ENCODE results near the gene RASA4B. TPM values are rescaled to one million over a fixed set of nuclear protein-coding genes. Genes with fewer than 3 reads are reported as not detected.

The RASA4B gene
- total RNA-seq, 1 experiment from 2014 or later = 6.0 TPM

DNA sequence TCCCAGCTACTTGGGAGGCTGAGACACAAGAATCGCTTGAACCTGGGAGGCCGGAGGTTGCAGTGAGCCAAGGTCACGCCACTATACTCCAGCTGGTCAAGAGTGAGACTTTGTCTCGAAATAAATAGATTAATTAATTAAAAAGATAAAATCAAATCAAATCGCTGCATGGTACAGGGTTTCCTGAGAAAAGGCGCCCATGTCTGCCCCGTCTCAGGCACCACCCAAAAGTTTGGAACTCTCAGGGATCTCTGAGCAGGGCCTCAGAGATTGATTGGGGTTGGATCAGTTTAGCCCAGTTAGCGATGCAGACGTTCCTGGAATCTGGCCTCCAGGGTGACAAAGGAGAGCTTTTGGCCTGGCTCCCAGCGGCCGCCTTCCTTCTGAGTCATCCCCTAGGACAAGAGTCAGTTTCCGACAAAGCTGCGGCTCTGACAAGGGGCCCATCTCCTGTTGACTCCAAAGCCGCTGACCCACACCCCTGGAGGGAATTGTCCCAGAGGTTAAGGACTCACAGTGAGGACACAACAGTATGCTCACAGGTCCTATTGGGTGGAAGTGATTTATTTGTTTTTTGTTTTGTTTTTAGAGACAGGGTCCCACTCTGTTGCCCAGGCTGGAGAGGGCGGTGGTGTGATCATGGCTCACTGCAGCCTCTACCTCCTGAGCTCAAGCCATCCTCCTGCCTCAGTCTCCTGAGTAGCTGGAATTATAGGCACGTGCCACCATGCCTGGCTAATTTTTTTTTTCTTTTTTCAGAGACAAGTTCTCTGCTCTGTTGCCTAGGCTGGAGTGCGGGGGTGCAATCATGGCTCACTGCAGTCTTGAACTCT, 77.4 kb downstream of the RASA4B start (continued):
- TF ChIP-seq TCF7L2 (IDR thresholded peaks at IDR 0.05; ENCODE audit: borderline replicate concordance, extremely low read depth, insufficient read depth, insufficient read length) (peak; percentile 93), SP1 (IDR thresholded peaks at IDR 0.05; ENCODE audit: low read depth) (peak; percentile 81), JUND (IDR thresholded peaks at IDR 0.05) (peak; percentile 84), POLR2A (IDR thresholded peaks at IDR 0.05; ENCODE audit: borderline replicate concordance, extremely low read depth, insufficient read depth, insufficient read length) (no peak), SIN3A (IDR thresholded peaks at IDR 0.05; ENCODE audit: low read depth) (no peak), YY1 (IDR thresholded peaks at IDR 0.05; ENCODE audit: extremely low read depth, insufficient replicate concordance, low read depth, low read length) (no peak), MAX (IDR thresholded peaks at IDR 0.05) (0 out of 2 replicates have a peak, but pooled peaks have one; percentile 11), FOSL1 (IDR thresholded peaks at IDR 0.05; ENCODE audit: low read depth) (peak; percentile 91), ZNF274 (IDR thresholded peaks at IDR 0.05; ENCODE audit: low read depth, low read length) (no peak), EGR1 (IDR thresholded peaks at IDR 0.05; ENCODE audit: low read depth) (no peak), EZH2phosphoT487 (IDR thresholded peaks at IDR 0.05; ENCODE audit: borderline replicate concordance) (no peak)
- TF ChIP-seq, protein P1, sequence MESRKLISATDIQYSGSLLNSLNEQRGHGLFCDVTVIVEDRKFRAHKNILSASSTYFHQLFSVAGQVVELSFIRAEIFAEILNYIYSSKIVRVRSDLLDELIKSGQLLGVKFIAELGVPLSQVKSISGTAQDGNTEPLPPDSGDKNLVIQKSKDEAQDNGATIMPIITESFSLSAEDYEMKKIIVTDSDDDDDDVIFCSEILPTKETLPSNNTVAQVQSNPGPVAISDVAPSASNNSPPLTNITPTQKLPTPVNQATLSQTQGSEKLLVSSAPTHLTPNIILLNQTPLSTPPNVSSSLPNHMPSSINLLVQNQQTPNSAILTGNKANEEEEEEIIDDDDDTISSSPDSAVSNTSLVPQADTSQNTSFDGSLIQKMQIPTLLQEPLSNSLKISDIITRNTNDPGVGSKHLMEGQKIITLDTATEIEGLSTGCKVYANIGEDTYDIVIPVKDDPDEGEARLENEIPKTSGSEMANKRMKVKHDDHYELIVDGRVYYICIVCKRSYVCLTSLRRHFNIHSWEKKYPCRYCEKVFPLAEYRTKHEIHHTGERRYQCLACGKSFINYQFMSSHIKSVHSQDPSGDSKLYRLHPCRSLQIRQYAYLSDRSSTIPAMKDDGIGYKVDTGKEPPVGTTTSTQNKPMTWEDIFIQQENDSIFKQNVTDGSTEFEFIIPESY (IDR thresholded peaks at IDR 0.05; ENCODE audit: extremely low read depth, insufficient replicate concordance, low read length) = no peak

GRCh38 chr7:102436118-102436517, 81.5 kb downstream of the RASA4B start:
- no peaks in the 10 kb centered on the region for H4K20me1 ChIP-seq (ENCODE audit: insufficient read depth)
- H3K4me1 ChIP-seq (ENCODE audit: control insufficient read depth in 1 of 2, insufficient read depth in 2 of 2, low read length in 2 of 2) = peaks cover 34 to 67% of the 10 kb centered on the region in 2 experiments
- RAD21 ChIA-PET (ENCODE audit: low non-redundant PET in 1 of 2, low total read pairs in 2 of 2, uncharacterized antibody in 2 of 2, unreplicated experiment in 2 of 2) = no interaction called here
- no peaks in the 10 kb centered on the region; the same call in 1 of the 2 replicates for H3K79me2 ChIP-seq (ENCODE audit: insufficient read depth, low read length)
- no peak overlapping the region for H3K27ac ChIP-seq (ENCODE audit: low read depth, low read length)
- CTCF ChIA-PET = no interaction called here
- POLR2A ChIA-PET = no interaction called here
- DNase-seq (ENCODE audit: low read depth, low spot score) (no peak), ATAC-seq (no peak)
- H3K9ac ChIP-seq (ENCODE audit: low read length) = no peak overlapping the region
- TSS peak; percentile 34 for BruUV-seq (replicated peaks)
- H3K4me3 ChIP-seq (replicated peaks in 1 of 2; ENCODE audit: low read depth in 1 of 2, low read length in 2 of 2) = no peak overlapping the region
- H3K4me2 ChIP-seq (ENCODE audit: low read length) = no peak overlapping the region
- no peak overlapping the region for H2AFZ ChIP-seq (ENCODE audit: low read depth, low read length, poor library complexity, severe bottlenecking)
- no peaks in the 10 kb centered on the region for H3K9me3 ChIP-seq (ENCODE audit: control insufficient read depth in 1 of 2, insufficient read depth in 1 of 2, low read depth in 1 of 2, low read length in 2 of 2)
- intact Hi-C loops (cut with micrococcal nuclease) = no loop called here
- no peaks in the 10 kb centered on the region for H3K27me3 ChIP-seq (ENCODE audit: insufficient read depth, low read length)
- no peaks in the 10 kb centered on the region for H3K9me2 ChIP-seq (ENCODE audit: insufficient read depth)
- H3K36me3 ChIP-seq (ENCODE audit: control insufficient read depth in 1 of 2, insufficient read depth in 2 of 2, low read length in 2 of 2) = 0 out of 4 replicates have a peak, but pooled peaks cover 0 to 3% of the 10 kb centered on the region in 2 experiments
- TF ChIP-seq ZNF274 (IDR thresholded peaks at IDR 0.05; ENCODE audit: low read depth, low read length) (no peak), SP1 (IDR thresholded peaks at IDR 0.05; ENCODE audit: low read depth) (no peak), JUND (IDR thresholded peaks at IDR 0.05) (no peak), YY1 (IDR thresholded peaks at IDR 0.05; ENCODE audit: extremely low read depth, insufficient replicate concordance, low read depth, low read length) (no peak), EZH2phosphoT487 (IDR thresholded peaks at IDR 0.05; ENCODE audit: borderline replicate concordance) (no peak), REST (IDR thresholded peaks at IDR 0.05; ENCODE audit: low read depth) (no peak), ZFX (IDR thresholded peaks at IDR 0.05) (no peak), POLR2AphosphoS5 (IDR thresholded peaks at IDR 0.05; ENCODE audit: low read depth, low read length) (no peak), CTCF (IDR thresholded peaks at IDR 0.05 in 2 of 3, conservative IDR thresholded peaks at IDR 0.05 in 1 of 3; ENCODE audit: borderline replicate concordance in 1 of 3, insufficient read depth in 1 of 3, low read depth in 2 of 3, low read length in 2 of 3) (no peak)
